ENCODE measurements around the gene TBC1D22A. TPM values are rescaled to one million over a fixed set of nuclear protein-coding genes. Genes with fewer than 3 reads are reported as not detected.

Gene TBC1D22A
- total and polyA plus RNA-seq, 2 experiments from 2014 or later, result 9.6 to 13.3 TPM

- Histone ChIP-seq H2AFZ (no peak overlapping the region), H4K20me1 (replicated peaks; ENCODE audit: insufficient read depth) (no peaks in the 10 kb centered on the region), H3K27ac (ENCODE audit: low read depth) (no peak overlapping the region), H3K4me1 (ENCODE audit: insufficient read depth) (no peaks in the 10 kb centered on the region), H3K9me2 (ENCODE audit: insufficient read depth) (no peaks in the 10 kb centered on the region), H3K4me2 (no peak overlapping the region), H3K36me3 (ENCODE audit: insufficient read depth) (no peaks in the 10 kb centered on the region), H3F3A (replicated peaks; ENCODE audit: low read depth) (no peaks in the 10 kb centered on the region), H3K27me3 (ENCODE audit: insufficient read depth) (no peaks in the 10 kb centered on the region), H3K4me3 (no peak overlapping the region), H3K79me2 (replicated peaks; ENCODE audit: insufficient read depth) (no peaks in the 10 kb centered on the region)
- no peak for ATAC-seq
- TF ChIP-seq ETS1 (IDR thresholded peaks at IDR 0.05) (no peak), ZNF331 (CRISPR knock-in tag; IDR thresholded peaks at IDR 0.05; ENCODE audit: low read depth) (no peak), POLR2AphosphoS5 (IDR thresholded peaks at IDR 0.05; ENCODE audit: low read depth) (no peak), ZNF462 (CRISPR knock-in tag; IDR thresholded peaks at IDR 0.05) (no peak), CREB1 (CRISPR knock-in tag; IDR thresholded peaks at IDR 0.05; ENCODE audit: low read depth) (no peak), JUNB (IDR thresholded peaks at IDR 0.05; ENCODE audit: unreplicated experiment) (no peak), REST (IDR thresholded peaks at IDR 0.05; ENCODE audit: unreplicated experiment) (no peak), EZH2 (IDR thresholded peaks at IDR 0.05; ENCODE audit: low read depth, unreplicated experiment) (no peak), ZNF114 (CRISPR knock-in tag; IDR thresholded peaks at IDR 0.05) (no peak), STAT1 (IDR thresholded peaks at IDR 0.05; ENCODE audit: unreplicated experiment) (no peak), NANOG (IDR thresholded peaks at IDR 0.05; ENCODE audit: borderline replicate concordance) (no peak), EZH2phosphoT487 (IDR thresholded peaks at IDR 0.05; ENCODE audit: unreplicated experiment) (no peak)
- Mint-ChIP-seq H3K4me1 (peaks cover 18% of the 10 kb centered on the region), H3K27ac (no peak overlapping the region), H3K27me3 (ENCODE audit: insufficient read depth, low read depth, poor library complexity) (no peaks in the 10 kb centered on the region), H3K36me3 (ENCODE audit: low read depth) (no peaks in the 10 kb centered on the region; the same call in 2 of the 3 replicates), H3K4me3 (no peak overlapping the region), H3K9me3 (no peaks in the 10 kb centered on the region)
- DNase-seq (ENCODE audit: low spot score), result no peak
Observed at GRCh38 chr22:47011859-47012258, 249.4 kb downstream of the TBC1D22A start.
